ENCODE measurements around the gene KLHL33. TPM values are rescaled to one million over a fixed set of nuclear protein-coding genes. Genes with fewer than 3 reads are reported as not detected.

KLHL33 gene
- polyA plus RNA-seq, 3 donors = 0.04 TPM; not detected in 2

DNA sequence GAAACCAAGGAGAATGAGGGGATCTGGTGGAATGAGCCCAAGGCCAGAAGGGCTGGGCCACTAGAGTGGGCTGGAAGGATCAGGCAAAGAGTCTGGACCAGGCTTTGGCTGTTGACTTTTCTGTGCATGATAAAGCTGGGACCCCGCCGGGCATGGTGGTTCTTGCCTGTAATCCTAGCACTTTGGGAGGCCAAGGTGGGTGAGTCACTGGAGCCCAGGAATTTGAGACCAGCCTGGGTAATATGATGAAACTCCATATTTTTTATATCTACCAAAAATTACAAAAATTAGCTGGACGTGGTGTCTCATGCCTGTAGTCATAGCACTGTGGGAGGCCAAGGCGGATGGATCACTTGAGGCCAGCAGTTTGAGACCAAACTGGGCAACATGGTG, 393 bp upstream of the KLHL33 start:
- Histone ChIP-seq H4K20me1 (ENCODE audit: insufficient read depth, low read length) (no peaks in the 10 kb centered on the region), H3K9ac (ENCODE audit: insufficient read depth, low read length, poor library complexity, severe bottlenecking) (no peak overlapping the region), H3K27ac (ENCODE audit: low read depth in 1 of 2, low read length in 2 of 2) (no peak overlapping the region), H3K4me1 (ENCODE audit: control insufficient read depth in 1 of 2, insufficient read depth in 2 of 2, low read length in 2 of 2) (peaks cover 30 to 36% of the 10 kb centered on the region in 2 donors), H3K79me2 (ENCODE audit: insufficient read depth, low read length) (no peaks in the 10 kb centered on the region), H3K9me3 (replicated peaks in 1 of 2; ENCODE audit: control insufficient read depth in 1 of 2, insufficient read depth in 1 of 2, low read length in 2 of 2) (no peaks in the 10 kb centered on the region), H3K36me3 (replicated peaks in 1 of 2; ENCODE audit: control insufficient read depth in 1 of 2, insufficient read depth in 2 of 2, low read length in 2 of 2) (no peaks in the 10 kb centered on the region), H3K4me2 (replicated peaks; ENCODE audit: extremely low read depth, low read length, poor library complexity, severe bottlenecking) (no peak overlapping the region), H2AFZ (ENCODE audit: insufficient read depth, low read depth, low read length, poor library complexity, severe bottlenecking) (no peak overlapping the region), H3K4me3 (replicated peaks in 1 of 3; ENCODE audit: low read depth in 2 of 3, low read length in 3 of 3) (no peak overlapping the region), H3K27me3 (ENCODE audit: control insufficient read depth in 2 of 2, insufficient read depth in 2 of 2, low read length in 2 of 2) (no peaks in the 10 kb centered on the region)
- H3K9me3 Mint-ChIP-seq = peaks cover 0 to 9% (median 3%) of the 10 kb centered on the region in 7 donors
- TF ChIP-seq, protein P1, sequence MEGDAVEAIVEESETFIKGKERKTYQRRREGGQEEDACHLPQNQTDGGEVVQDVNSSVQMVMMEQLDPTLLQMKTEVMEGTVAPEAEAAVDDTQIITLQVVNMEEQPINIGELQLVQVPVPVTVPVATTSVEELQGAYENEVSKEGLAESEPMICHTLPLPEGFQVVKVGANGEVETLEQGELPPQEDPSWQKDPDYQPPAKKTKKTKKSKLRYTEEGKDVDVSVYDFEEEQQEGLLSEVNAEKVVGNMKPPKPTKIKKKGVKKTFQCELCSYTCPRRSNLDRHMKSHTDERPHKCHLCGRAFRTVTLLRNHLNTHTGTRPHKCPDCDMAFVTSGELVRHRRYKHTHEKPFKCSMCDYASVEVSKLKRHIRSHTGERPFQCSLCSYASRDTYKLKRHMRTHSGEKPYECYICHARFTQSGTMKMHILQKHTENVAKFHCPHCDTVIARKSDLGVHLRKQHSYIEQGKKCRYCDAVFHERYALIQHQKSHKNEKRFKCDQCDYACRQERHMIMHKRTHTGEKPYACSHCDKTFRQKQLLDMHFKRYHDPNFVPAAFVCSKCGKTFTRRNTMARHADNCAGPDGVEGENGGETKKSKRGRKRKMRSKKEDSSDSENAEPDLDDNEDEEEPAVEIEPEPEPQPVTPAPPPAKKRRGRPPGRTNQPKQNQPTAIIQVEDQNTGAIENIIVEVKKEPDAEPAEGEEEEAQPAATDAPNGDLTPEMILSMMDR (IDR thresholded peaks at IDR 0.05) = no peak
- 100% methylated on average over 1 of the region's 4 CpGs for WGBS (ENCODE audit: insufficient coverage)
- peaks cover 0 to 5% (median 0%) of the 10 kb centered on the region in 3 donors for H3K27me3 Mint-ChIP-seq (ENCODE audit: low read depth in 3 of 3)
- no peak overlapping the region for H3K27ac Mint-ChIP-seq
- no peak for DNase-seq
- H3K36me3 Mint-ChIP-seq = peaks cover 0 to 2% of the 10 kb centered on the region in 2 donors
- intact Hi-C loops (cut with micrococcal nuclease) = no loop called here
- H3K4me3 Mint-ChIP-seq = no peak overlapping the region
- H3K4me1 Mint-ChIP-seq = peaks cover 41% of the 10 kb centered on the region

DNA sequence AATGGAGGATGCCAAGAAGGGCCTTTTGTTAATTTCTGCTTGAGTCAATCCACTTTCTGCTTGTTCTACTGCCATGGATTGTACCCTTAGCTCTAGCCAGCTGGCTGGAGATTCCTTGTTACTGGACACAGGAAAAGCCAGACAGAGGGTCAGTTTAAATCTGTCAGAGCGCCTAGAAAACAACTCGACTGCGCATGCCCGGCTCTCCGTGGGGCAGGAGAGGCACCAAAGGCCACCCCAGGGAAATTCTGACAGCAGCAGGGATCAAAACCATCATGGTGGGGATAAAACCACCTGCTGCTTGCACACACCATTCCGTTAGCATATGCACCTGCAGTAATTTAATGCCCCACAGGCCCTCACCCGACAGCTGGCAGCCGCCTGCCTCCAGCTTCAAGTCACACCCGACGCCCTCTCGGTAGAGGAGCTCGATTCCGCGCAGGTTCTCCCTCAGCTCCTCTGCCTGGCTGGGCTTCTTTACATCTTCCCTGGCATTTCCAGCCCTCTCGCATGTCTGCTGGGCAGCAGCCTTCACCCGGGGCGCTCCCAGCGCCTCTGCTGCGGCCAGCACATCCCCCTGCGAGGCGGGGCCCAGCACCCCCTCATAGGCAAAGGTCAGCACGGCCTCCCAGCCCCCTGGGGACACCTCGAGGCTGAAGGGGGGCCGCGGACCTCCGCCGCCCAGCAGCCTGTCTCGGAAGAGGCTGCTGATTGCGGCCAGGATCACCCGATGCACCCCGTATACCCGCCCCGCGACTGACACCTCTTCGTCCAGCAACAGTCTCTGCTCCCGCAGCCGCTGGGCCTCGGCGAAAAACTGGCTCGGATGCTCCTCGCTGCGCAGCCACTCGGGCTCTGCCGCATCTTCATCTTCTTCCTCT, 1.0 kb downstream of the KLHL33 start:
- no peaks in the 10 kb centered on the region for H4K20me1 ChIP-seq (ENCODE audit: insufficient read depth, low read length)
- intact Hi-C loops (cut with micrococcal nuclease) = loop anchor here in 1 of 2 donors (5.0 kb wide), 1 partner anchor 52 kb away; no protein-coding TSS in a partner anchor
- no peaks in the 10 kb centered on the region for H3K36me3 ChIP-seq (replicated peaks in 1 of 2; ENCODE audit: control insufficient read depth in 1 of 2, insufficient read depth in 2 of 2, low read length in 2 of 2)
- no peak overlapping the region for H3K4me2 ChIP-seq (replicated peaks; ENCODE audit: extremely low read depth, low read length, poor library complexity, severe bottlenecking)
- no peaks in the 10 kb centered on the region for H3K27me3 ChIP-seq (ENCODE audit: control insufficient read depth in 2 of 2, insufficient read depth in 2 of 2, low read length in 2 of 2)
- H3K4me3 Mint-ChIP-seq = no peak overlapping the region
- no peaks in the 10 kb centered on the region for H3K79me2 ChIP-seq (ENCODE audit: insufficient read depth, low read length)
- H2AFZ ChIP-seq (ENCODE audit: insufficient read depth, low read depth, low read length, poor library complexity, severe bottlenecking) = no peak overlapping the region
- H3K4me1 Mint-ChIP-seq = peaks cover 39% of the 10 kb centered on the region
- no peak overlapping the region for H3K4me3 ChIP-seq (replicated peaks in 1 of 3; ENCODE audit: low read depth in 2 of 3, low read length in 3 of 3)
- H3K9me3 Mint-ChIP-seq = peaks cover 0 to 7% (median 3%) of the 10 kb centered on the region in 7 donors
- TF ChIP-seq, protein P1 (IDR thresholded peaks at IDR 0.05) = no peak
- peaks cover 0 to 2% of the 10 kb centered on the region in 2 donors for H3K36me3 Mint-ChIP-seq
- H3K9ac ChIP-seq (ENCODE audit: insufficient read depth, low read length, poor library complexity, severe bottlenecking) = no peak overlapping the region
- DNase-seq = no peak
- no peak overlapping the region for H3K27ac ChIP-seq (ENCODE audit: low read depth in 1 of 2, low read length in 2 of 2)
- H3K27ac Mint-ChIP-seq = peak overlapping the region in 1 of 7 donors; percentile 75
- H3K27me3 Mint-ChIP-seq (ENCODE audit: low read depth in 3 of 3) = peaks cover 0 to 5% (median 0%) of the 10 kb centered on the region in 3 donors
- no peaks in the 10 kb centered on the region for H3K9me3 ChIP-seq (replicated peaks in 1 of 2; ENCODE audit: control insufficient read depth in 1 of 2, insufficient read depth in 1 of 2, low read length in 2 of 2)
- peaks cover 27 to 31% of the 10 kb centered on the region in 2 donors for H3K4me1 ChIP-seq (ENCODE audit: control insufficient read depth in 1 of 2, insufficient read depth in 2 of 2, low read length in 2 of 2)
- WGBS (ENCODE audit: insufficient coverage) = 95% methylated on average over 38 of the region's 44 CpGs
